CD4-positive, alpha-beta T cell treated with Interleukin-6 at 100 ng/mL for 8 hours (primary cell): ENCODE results near the gene LRRC27.

Experiments used
- DNase-seq: peaks from one replicate; pipeline ENCODE4 v3.0.0-alpha.2; 2020; ENCODE audit warnings: mixed read lengths, low spot score

The LRRC27 gene

DNA sequence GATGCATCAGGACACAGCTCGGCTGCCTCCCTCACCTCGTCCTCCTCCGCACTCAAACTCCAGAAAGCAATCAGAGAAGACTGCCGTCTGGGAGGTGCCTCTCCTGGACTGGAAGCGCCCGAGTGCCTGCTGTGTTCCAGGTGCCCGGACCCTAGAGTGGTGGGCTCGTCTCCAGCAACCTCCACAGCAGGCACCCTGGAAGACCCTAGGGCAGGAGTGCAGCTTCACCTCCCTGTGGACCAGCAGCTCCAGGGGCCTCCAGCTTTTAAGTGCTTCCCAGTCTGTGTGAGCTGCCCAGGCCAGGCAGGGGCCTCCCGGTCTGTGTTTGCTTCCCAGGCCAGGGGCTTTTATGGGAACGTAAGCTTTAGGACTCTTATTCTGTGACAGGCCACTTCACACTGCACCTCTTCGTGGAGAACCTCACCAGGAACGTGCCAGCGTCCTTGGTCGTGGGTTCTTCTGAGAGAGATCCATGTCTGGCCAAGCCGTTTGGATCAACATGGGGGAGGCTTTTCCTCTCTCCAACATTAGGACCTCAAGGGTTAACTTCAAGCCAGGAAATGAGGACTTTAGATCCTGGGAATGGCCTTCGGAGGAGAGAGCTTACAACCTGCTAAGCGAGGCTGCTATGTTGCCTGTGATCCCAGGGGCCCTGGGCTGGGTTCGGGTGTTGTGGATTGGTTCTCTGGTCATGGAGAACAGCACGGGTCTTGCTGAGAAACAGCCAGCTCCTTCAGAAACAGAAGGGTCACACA, 59.1 kb downstream of the LRRC27 start:
- DNase-seq = no peak

DNA sequence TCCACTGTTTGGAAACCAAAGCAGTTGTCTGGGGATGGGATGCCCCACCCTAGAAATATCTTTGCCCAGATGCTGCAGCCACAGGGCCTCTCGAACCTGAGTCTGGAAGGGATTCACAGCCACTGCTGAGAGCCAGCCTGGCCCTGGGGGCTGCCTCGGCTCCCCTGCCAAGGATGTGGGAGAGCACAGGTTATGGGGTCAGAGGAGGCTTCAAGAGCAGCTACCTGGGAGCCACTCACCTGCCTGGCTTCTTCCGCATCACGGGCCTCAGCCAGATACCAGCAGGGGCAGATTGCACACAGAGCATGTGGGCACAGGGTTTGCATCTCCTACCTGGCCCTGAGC, 59.7 kb downstream of the LRRC27 start:
- DNase-seq = no peak

DNA sequence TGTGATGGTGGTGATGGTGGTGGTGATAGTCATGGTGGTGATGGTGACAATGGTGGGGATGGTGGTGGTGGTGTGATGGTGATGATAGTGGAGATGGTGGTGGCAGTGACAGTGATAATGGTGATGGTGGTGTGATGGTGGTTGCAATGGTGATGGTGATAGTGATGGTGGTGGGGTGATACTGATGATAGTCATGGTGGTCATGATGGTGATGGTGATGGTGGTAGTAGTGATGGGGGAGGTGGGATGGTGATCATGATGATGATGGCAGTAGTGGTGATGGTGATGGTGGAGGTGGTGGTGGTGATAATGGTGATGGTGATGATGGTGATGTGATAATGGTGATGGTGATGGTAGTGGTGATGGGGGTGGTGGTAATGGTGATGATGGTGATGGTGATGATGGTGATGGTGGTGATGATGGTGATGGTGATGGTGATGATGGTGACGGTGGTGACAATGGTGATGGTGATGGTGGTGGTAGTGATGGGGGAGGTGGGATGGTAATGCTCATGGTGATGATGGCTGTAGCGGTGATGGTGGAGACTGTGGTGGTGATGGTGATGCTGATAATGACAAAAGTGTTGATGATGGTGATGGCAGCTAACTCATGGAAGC, 60.3 kb downstream of the LRRC27 start:
- DNase-seq = no peak

DNA sequence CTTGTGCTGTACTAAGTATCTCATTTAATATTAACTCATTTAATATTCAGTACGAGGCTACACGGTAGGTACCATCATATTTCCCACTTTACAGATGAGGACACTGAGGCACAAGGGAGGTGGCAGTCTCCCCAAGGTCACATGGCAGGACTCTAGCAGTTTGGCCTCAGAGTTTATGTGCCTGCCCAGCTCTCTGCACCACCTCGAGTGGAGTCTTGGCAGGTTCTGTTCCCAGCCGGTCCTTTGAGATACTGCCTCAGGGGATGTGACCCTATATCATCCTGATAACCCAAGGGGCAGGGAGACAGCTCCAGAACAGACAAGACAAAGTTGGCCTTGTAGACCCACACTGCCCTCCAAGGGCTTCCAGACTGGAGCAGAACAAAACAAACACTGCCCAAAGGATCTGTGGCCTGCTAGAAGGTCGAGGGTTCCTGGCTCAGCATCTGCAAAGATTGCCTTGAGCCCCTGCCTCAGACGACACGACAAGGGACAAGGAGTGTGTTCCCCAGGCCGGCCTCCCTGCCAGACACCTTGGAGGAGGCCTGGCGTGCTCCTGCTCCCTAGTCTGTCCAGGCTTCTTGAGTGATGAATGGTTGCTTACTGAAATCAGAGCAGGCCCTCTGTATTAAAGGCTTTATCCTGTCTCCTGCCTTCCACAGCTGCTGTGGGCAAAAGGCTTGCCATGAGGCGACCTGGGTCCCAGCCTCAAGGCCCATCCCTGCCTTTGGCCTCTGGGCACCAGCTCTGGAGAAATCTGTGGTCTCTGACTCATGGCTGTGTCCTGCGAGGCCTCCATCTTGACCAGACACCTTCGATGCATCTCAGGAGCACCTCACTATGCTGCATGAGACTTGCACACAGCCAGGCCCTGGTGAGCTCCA, 61.1 kb downstream of the LRRC27 start:
- DNase-seq = no peak

DNA sequence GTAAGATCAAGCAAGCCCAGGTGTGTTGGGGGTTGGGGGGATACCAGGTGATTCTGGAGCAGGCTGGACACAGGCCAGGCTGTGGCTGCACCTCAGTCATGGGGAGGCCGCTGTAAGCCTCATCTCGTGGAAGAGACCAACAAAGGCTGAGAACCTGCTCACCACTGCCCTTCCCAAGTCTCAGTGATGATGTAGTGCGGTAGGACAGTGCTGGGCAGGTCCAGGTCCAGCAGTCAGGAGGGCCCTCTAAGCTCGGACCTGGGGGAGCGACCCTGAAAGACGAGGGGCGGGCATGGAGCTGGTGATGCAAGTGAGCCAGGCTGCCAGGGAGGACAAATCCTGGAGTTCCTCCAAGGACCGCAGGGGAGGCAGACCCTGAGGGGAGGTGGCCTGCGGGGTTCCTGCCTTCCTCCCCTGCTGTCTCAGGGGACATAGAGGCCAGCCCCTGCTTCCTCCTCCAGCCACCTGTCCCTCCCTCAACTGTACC, 61.7 kb downstream of the LRRC27 start:
- no peak for DNase-seq

DNA sequence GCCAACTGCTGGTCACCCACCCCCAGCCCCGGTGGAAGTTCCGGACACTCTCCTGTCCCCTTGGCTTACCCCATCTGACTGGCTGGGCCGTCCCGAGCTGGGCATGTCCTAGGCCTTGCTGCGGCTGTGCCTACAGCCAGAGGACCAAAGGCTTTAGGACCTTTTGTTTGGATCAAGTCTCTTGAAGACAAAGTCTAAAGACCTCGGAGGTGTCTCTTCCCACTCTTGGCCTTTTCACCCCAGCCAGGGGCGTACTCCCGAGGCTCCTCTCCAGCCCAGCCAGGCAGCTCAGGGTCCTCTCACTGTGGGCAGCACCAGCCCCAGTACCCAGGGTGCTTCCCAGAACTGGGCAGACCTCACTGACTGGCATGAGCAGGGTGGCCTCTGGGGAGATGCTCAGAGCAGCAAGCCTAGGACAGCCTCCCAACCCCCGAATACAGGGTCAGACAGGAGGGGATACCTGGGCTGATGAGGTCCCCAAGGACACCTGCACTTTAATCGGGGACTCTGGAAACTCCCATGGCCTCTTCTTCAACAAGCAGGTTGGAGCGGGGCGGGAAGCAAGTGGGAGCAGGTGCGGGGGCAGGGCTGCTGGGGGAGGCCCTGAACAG, 62.3 kb downstream of the LRRC27 start:
- DNase-seq = no peak

DNA sequence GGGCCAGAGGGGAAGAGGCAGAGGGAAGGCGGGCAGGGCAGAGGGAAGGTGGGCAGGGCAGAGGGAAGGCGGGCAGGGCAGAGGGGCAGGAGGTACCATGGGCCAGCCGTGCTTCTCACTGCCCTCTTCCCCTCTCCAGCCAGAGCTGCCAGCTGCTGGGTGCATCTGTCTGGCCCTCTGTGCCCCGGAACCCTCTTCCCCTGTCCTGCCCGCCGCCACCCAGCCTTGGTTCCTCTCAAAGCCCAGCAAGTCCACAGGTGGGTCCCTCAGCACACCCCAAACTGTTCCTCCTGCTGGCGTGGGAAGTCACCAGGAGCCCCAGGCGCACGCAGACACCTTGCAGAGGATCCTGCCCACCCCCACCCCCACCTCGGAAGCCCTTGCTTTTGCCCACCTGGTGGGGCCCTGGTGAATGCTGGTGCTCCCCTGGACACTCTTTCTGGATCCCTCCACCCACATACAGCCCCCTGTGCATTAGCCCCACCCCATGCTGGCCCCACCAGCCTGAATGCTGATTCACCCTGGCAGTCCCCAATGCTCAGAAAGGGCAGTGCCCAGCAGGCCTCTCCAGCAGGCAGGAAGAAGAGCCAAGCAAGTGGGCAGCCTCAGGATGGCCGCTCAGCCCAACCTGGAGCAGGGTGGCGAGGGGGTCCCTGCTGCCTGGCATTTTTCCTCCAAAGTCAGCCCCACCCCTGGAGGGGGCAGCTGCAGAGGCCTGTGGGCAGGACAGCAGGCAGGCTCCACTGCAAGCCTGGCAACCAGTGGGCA, 63.1 kb downstream of the LRRC27 start:
- no peak for DNase-seq

DNA sequence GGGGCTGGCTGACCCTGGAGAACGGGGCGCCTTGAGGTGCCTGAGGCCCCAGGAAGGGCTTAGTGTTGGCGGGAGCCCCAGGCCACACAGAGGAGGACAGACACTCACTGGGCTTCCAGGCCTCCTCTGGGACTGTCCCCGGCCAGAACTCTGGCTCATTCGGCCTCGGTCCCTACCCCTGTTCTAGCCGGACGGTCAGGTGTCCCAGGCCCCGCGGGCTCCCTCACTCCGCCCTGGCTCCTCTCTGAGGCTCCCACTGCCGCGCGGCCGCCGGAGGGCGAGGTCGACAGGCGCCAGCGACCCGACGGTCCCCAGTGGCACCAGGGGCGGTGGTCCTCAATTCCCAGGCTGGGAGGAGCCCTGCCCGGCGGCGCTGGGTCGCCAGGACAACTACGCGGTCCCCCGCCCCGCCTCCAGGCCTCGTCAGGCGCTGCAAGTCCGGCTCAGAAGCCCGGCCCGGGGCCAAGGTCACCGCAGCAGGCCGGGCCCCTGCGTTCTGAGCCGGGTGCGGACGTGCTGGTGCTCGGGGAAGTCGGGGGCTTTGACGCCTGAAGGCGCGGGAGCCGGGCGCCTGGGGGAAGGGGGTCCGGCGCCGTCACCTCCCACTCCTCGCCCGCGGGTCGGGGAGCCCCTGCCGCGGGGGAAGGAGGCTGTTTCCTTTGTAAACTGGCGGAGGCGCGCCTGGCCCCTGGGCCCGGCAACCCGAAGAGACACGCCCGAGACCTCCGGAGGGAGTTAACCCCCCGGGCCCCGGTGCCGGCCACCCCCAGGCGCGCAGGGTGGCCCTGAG, 63.9 kb downstream of the LRRC27 start:
- peak; percentile 21 for DNase-seq

DNA sequence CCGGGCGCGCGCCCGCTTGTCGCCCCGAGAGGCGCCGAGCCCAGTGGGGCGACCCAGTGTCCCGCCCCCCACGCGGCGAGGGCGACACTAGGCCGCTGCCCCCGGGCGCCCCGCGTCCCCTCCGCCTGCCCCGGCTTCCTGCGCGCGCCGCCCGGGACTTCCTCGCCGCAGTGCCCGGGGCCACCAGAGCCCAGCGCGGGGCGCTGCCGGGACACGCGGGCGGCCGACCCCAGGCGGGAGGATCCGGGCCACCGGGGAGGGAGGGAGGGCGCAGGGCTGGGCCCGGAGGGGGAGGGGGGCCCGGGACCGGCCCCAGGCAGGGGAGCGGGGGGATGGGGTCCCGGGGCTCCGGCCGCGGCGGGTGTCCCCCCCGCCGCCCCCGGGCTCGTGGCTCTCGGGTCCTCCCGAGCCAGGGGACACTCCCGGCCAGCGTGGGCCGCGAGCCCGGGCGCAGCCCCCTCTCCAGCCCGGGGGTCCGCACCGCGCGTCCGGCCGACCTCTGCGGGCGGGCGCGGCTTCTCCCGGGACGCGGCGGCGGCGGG, 64.6 kb downstream of the LRRC27 start:
- peak; percentile 64 for DNase-seq

DNA sequence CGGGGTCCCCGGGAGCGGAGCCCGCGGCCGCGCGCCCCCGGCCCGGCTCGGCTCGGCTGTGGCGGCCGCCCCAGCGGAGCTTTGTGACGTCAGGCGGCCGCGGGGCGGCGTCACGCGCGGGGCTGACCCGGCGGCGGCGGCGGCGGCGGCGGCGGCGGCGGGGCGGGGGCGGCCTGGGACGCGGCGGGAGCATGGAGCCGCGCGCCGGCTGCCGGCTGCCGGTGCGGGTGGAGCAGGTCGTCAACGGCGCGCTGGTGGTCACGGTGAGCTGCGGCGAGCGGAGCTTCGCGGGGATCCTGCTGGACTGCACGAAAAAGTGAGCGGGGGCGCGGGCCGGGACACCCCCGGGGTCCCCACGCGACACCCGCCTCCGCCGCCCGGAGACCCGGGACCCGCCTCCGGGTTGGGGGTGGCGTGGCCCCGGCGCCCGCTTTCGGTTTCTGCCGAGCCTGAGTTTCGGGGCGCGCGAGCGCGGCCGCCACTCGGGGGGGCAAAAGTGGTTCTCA, 65.1 kb downstream of the LRRC27 start, which contains the start of gene PWWP2B:
TSS of gene PWWP2B (plus strand) at position 165 of the 506 bp plus-strand sequence. CDS start at position 192, 27 bp downstream.
- peak; percentile 38 for DNase-seq

DNA sequence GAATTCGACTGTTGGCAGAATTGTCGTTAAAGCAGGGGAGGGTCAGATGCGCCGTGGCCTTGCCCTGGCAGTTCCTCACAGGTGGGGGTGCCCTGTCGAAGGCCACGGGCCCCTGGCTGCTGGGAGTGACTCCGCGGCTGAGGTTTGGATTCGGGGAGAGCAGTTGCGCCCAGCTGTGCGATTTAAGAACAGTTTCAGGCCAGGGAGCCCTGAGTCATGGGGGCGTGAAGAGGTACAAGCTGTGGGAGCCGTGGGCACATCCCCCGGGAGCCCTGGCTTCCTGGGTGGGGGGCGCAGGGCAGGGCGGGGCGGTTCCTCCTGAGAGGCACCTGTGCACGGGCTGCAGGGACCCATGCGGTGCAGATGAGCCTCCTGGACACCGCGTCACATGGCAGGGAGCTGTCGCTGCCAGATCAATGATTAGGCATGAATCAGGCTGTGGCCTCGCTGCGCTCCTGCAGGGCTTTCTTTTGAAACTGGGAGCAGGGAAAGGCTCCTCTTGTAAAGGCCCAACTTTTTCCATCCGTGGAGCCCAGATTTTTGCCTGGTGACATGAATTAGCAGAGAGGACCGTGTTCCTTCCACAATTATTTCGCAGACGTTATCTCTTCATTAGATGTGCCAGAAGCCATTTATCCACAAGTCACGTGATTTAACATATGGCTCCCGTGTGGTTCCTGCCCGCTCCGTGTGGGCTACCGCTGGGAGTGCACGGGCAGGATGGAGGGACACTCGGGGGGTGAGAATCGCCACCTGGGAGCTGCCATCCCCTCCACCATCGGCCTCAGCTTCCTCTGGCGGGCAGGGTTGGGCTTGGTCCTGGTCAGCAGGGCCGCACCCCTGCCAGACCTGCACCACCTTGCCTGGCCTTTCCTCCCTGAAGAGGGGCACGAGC, 65.9 kb downstream of the LRRC27 start:
- DNase-seq = peak; percentile 17

DNA sequence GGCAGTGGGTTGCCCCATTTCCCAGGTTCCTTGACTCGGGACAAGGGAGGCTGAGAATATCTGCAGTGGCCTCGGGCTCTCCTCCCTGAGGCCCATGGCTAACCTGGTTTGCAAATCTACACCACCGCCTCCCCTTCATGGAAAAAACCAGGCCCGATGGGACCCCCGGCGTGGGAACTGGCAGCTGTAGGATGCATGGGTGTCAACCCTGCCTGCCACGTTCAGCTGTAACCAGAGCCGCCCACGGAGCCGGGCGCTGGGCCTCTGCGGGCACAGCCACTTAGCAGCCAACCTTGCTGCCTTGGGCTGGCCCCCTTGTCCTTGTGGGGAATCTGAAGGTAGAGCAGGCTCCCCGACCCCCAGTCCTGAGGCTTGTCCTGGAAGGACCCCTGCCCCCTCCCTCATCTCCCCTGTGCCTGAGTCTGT, 66.6 kb downstream of the LRRC27 start:
- DNase-seq = no peak

DNA sequence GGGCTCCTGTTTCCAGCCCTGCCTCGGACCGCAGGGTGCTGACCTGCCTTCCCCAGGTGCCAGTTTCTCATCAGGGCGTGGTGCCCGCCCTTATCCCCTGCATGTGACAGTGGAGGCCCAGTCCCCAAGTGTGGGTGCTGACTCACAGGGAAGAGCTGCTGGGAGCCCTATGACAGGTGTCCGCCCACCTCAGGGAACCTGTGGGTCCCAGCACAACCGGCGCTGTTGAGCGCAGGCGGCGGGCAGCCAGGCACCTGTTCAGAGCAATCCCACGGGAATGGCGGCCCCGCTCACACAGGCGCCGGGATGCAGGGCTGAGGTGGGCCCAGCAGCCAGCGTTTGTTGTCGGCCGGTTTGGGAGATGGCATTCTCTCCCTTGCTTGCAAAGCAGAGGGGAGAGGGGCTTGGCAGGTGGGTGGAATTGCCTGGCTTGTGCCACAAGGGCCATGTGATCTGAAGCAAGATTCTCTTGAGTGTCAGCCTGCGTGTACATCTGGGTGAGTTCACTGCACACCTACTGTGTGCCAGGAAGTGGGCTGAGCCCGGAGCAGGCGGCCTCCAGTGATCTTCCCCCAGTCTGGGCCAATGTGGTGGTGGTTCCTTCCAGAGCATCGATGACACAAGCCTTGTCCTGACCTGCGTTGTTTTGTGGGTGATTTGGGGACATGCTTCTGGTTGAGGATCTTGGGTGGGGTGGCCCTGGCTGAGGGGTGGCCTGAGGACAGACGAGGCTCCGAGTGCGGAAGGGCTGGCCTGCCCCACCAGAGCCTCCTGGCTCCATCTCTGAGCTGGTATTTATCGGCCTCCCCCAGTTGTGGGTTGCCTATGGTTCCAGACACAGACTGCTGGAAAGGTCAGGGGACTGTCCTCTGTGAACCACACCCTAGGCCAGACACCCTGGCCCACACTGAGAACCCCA, 67.4 kb downstream of the LRRC27 start:
- no peak for DNase-seq

DNA sequence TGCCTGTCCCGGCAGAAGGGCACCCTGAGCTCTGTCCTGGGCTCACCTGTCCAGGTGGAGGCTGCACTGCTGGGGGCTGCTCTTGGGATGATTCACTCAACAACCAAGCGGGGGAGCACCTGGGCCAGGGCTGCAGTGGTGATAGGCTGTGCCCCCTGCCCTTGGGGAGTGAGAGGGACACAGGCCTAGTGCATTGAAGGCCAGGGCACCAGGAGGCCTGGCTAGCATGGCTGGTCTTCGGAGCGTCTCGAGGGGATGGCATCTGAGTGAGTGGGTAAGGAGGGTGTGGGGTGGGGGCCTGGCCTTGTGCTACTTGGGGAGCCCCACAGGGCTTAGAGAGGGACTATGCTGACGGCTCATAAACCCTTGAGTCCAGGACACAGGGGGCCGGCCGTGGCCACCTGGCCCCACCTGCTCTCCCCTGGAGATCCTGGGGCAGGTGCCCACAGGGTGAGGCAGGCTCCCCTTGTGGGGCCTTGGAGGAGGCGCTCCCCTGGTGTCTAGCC, 68.1 kb downstream of the LRRC27 start:
- no peak for DNase-seq

DNA sequence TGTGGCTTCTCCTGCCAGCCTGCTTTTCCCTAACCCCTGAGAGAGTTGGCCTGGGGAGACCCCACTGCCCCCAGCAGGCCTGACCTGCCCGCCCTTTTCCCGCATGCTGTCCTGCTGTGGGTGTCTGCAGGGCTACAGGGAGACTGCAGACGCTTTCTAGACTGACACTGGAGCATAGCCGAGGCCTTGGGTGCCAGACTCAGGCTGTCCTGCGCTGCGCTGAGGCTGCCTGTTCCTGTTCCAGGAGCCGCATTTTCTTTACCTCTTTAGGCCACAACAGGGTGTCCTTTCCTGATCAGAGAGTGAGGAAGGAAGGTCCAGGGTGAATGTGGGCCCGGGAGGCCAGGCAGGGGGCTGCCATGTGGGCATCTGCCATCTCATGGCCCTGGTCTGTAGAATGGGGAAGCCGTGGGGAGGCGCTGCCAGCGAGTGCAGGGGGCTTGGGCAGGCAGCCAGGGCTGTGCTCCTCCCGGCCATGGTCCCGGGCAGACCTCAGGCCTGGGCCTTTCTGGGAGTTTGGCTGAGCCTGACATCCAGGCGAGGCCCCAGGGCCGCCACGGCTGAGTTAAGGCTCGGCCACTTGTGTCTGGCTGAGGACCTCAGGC, 68.7 kb downstream of the LRRC27 start:
- no peak for DNase-seq

DNA sequence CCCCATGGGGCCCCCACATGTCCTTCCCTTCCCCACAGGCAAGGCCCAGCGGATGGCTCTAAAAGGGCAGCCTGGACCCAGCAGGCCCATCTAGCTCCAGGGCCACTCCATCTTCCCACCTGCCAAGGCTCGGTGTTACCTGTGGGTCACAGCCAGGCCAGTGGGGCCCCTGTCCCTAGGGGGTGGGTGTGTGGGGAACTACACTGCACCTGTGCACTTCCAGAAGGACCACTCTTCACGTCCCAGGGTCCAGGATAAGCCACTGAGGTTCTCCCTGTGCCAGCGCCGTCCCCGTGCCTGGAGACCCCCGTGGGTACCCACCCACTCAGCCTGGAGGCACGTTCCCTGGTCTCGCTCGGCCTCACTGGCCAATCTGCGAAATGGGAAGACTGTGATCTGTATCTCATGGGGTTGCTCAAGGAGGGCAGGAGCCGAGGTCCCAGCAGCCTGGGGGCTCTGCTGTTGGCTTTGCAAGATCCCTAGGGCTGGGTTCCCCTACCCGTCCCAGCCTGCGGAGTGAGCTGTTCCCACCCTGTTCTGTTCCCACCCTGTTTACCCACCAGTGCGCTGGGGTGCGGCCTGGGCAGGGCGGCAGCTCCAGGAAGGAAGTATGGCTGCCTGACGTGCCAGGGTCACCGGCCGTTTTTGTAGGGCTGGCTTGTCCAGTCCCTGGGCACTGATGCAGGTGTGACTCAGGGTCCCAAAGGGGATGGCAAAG, 69.6 kb downstream of the LRRC27 start:
- no peak for DNase-seq
